Measurements from ENCODE around the gene DDX51. TPM values are rescaled to one million over a fixed set of nuclear protein-coding genes. Genes with fewer than 3 reads are reported as not detected.

Gene DDX51
- total RNA-seq, 1 donor from 2014 or later = 10.2 TPM

- H3K9me3 ChIP-seq (ENCODE audit: insufficient read depth, low read depth, low read length) = no peaks in the 10 kb centered on the region
- H2AFZ ChIP-seq (ENCODE audit: low read depth, low read length) = no peak overlapping the region
- Mint-ChIP-seq H3K27me3 (ENCODE audit: low read depth, unreplicated experiment) (no peaks in the 10 kb centered on the region), H3K9me3 (ENCODE audit: unreplicated experiment) (no peaks in the 10 kb centered on the region), H3K4me3 (ENCODE audit: unreplicated experiment) (no peak overlapping the region), H3K36me3 (ENCODE audit: low read depth, unreplicated experiment) (peaks cover 8% of the 10 kb centered on the region), H3K27ac (ENCODE audit: unreplicated experiment) (no peak overlapping the region), H3K4me1 (ENCODE audit: low read depth, unreplicated experiment) (no peaks in the 10 kb centered on the region)
- H3K4me1 ChIP-seq (ENCODE audit: insufficient read depth, low read length) = no peaks in the 10 kb centered on the region
- peaks cover 13% of the 10 kb centered on the region for H4K20me1 ChIP-seq (ENCODE audit: insufficient read depth, low read length)
- no peak for DNase-seq (ENCODE audit: low read depth)
- H3K9ac ChIP-seq (ENCODE audit: low read length) = no peak overlapping the region
- no peak overlapping the region for H3K4me2 ChIP-seq (ENCODE audit: low read length)
- no peak for TF ChIP-seq EZH2 (IDR thresholded peaks at IDR 0.05; ENCODE audit: insufficient read depth, low read length)
- TF ChIP-seq, protein P1, sequence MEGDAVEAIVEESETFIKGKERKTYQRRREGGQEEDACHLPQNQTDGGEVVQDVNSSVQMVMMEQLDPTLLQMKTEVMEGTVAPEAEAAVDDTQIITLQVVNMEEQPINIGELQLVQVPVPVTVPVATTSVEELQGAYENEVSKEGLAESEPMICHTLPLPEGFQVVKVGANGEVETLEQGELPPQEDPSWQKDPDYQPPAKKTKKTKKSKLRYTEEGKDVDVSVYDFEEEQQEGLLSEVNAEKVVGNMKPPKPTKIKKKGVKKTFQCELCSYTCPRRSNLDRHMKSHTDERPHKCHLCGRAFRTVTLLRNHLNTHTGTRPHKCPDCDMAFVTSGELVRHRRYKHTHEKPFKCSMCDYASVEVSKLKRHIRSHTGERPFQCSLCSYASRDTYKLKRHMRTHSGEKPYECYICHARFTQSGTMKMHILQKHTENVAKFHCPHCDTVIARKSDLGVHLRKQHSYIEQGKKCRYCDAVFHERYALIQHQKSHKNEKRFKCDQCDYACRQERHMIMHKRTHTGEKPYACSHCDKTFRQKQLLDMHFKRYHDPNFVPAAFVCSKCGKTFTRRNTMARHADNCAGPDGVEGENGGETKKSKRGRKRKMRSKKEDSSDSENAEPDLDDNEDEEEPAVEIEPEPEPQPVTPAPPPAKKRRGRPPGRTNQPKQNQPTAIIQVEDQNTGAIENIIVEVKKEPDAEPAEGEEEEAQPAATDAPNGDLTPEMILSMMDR (IDR thresholded peaks at IDR 0.05; ENCODE audit: insufficient read depth, low read depth, low read length) = no peak
- no peak for FAIRE-seq
- peaks cover 13% of the 10 kb centered on the region for H3K36me3 ChIP-seq (ENCODE audit: insufficient read depth, low read length)
- no peak overlapping the region for H3K27ac ChIP-seq (ENCODE audit: low read depth, low read length)
- H3K27me3 ChIP-seq (ENCODE audit: insufficient read depth, low read length) = no peaks in the 10 kb centered on the region
- no peaks in the 10 kb centered on the region for H3K79me2 ChIP-seq (ENCODE audit: insufficient read depth, low read length)
- H3K4me3 ChIP-seq (ENCODE audit: insufficient read depth, low read depth, low read length) = no peak overlapping the region
These were observed 25.2 kb downstream of the DDX51 start for GRCh38 chr12:132118876-132119275.

GRCh38 chr12:132117558-132117875 is 26.6 kb downstream of the DDX51 start:
- no peak overlapping the region for H3K4me2 ChIP-seq (ENCODE audit: low read length)
- H3K79me2 ChIP-seq (ENCODE audit: insufficient read depth, low read length) = no peaks in the 10 kb centered on the region
- H3K9me3 Mint-ChIP-seq (ENCODE audit: unreplicated experiment) = no peaks in the 10 kb centered on the region
- H3K36me3 Mint-ChIP-seq (ENCODE audit: low read depth, unreplicated experiment) = peaks cover 8% of the 10 kb centered on the region
- H3K4me3 ChIP-seq (ENCODE audit: insufficient read depth, low read depth, low read length) = no peak overlapping the region
- no peak overlapping the region for H2AFZ ChIP-seq (ENCODE audit: low read depth, low read length)
- H3K9ac ChIP-seq (ENCODE audit: low read length) = no peak overlapping the region
- no peaks in the 10 kb centered on the region for H3K9me3 ChIP-seq (ENCODE audit: insufficient read depth, low read depth, low read length)
- H3K27me3 ChIP-seq (ENCODE audit: insufficient read depth, low read length) = no peaks in the 10 kb centered on the region
- no peak overlapping the region for H3K4me3 Mint-ChIP-seq (ENCODE audit: unreplicated experiment)
- peaks cover 13% of the 10 kb centered on the region for H4K20me1 ChIP-seq (ENCODE audit: insufficient read depth, low read length)
- H3K4me1 Mint-ChIP-seq (ENCODE audit: low read depth, unreplicated experiment) = no peaks in the 10 kb centered on the region
- DNase-seq (ENCODE audit: low read depth) (no peak), FAIRE-seq (no peak)
- TF ChIP-seq EZH2 (IDR thresholded peaks at IDR 0.05; ENCODE audit: insufficient read depth, low read length) = no peak
- TF ChIP-seq, protein P1 (IDR thresholded peaks at IDR 0.05; ENCODE audit: insufficient read depth, low read depth, low read length) = no peak
- H3K4me1 ChIP-seq (ENCODE audit: insufficient read depth, low read length) = no peaks in the 10 kb centered on the region
- H3K27ac Mint-ChIP-seq (ENCODE audit: unreplicated experiment) = no peak overlapping the region
- H3K36me3 ChIP-seq (ENCODE audit: insufficient read depth, low read length) = peaks cover 12% of the 10 kb centered on the region
- H3K27me3 Mint-ChIP-seq (ENCODE audit: low read depth, unreplicated experiment) = no peaks in the 10 kb centered on the region
- H3K27ac ChIP-seq (ENCODE audit: low read depth, low read length) = no peak overlapping the region

DNA sequence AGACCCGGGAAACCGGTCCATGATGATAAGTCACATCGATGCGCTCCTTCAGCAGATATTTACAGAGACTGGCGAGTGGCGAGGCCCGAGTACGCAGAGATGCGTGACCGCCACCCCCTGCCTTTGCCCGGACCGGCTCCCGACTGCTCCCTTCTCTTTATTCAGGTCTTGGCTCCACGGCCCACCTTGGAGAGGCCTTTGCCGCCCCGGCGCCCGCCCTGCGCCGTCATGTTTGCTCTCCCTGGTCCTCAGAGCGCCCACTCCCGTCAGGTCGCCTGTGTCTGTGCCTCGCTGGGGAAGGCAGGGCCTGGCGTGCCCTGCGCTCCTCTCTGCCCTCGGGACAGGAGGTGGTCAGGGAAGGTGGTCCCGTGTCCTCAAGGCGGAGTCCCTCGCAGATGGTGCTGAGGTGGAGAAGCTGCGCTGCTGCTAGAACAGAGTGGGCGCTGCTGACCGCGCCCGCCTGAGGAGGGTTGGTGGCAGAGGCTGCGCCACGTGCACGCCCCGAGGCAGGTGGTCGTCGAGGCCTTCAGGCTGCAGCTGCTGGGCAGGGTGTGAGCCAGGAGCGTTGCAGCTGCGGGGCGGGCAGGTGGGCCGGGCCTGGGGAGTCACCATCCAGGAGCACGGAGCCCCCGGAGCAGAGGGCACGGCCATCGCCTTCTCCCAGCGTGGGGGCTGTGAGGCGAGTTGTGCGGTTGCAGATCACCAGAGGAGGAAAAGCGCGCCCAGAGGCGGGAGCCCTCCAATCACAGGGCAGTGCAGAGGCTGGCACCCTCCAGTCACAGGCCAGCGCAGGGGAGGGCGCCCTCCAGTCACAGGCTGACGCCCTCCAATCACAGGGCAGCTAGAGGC is 27.2 kb downstream of the DDX51 start:
- FAIRE-seq = no peak

More for the DNA sequence above, 27.2 kb downstream of the DDX51 start:
- H3K4me2 ChIP-seq (ENCODE audit: low read length) = no peak overlapping the region
- H3K4me1 ChIP-seq (ENCODE audit: insufficient read depth, low read length) = no peaks in the 10 kb centered on the region
- DNase-seq (ENCODE audit: low read depth) = no peak
- TF ChIP-seq, protein P1 (IDR thresholded peaks at IDR 0.05; ENCODE audit: insufficient read depth, low read depth, low read length) = no peak
- TF ChIP-seq EZH2 (IDR thresholded peaks at IDR 0.05; ENCODE audit: insufficient read depth, low read length) = no peak
- H3K4me3 Mint-ChIP-seq (ENCODE audit: unreplicated experiment) = no peak overlapping the region
- no peak overlapping the region for H3K4me3 ChIP-seq (ENCODE audit: insufficient read depth, low read depth, low read length)
- no peak overlapping the region for H3K9ac ChIP-seq (ENCODE audit: low read length)
- no peak overlapping the region for H3K27ac ChIP-seq (ENCODE audit: low read depth, low read length)
- peaks cover 13% of the 10 kb centered on the region for H4K20me1 ChIP-seq (ENCODE audit: insufficient read depth, low read length)
- H3K27me3 Mint-ChIP-seq (ENCODE audit: low read depth, unreplicated experiment) = no peaks in the 10 kb centered on the region
- H3K9me3 ChIP-seq (ENCODE audit: insufficient read depth, low read depth, low read length) = no peaks in the 10 kb centered on the region
- no peaks in the 10 kb centered on the region for H3K4me1 Mint-ChIP-seq (ENCODE audit: low read depth, unreplicated experiment)
- H3K36me3 Mint-ChIP-seq (ENCODE audit: low read depth, unreplicated experiment) = peaks cover 8% of the 10 kb centered on the region
- H3K36me3 ChIP-seq (ENCODE audit: insufficient read depth, low read length) = peaks cover 12% of the 10 kb centered on the region
- no peaks in the 10 kb centered on the region for H3K27me3 ChIP-seq (ENCODE audit: insufficient read depth, low read length)
- H3K79me2 ChIP-seq (ENCODE audit: insufficient read depth, low read length) = no peaks in the 10 kb centered on the region
- no peaks in the 10 kb centered on the region for H3K9me3 Mint-ChIP-seq (ENCODE audit: unreplicated experiment)
- no peak overlapping the region for H2AFZ ChIP-seq (ENCODE audit: low read depth, low read length)
- H3K27ac Mint-ChIP-seq (ENCODE audit: unreplicated experiment) = no peak overlapping the region

All from astrocyte (in vitro differentiated cells and primary cell).